ENCODE measurements around the gene LGI2. TPM values are rescaled to one million over a fixed set of nuclear protein-coding genes. Genes with fewer than 3 reads are reported as not detected.

Gene LGI2
- total RNA-seq, 1 donor from 2014 or later = 20.5 TPM

GRCh38 chr4:25075129-25075528 is 44.4 kb upstream of the LGI2 start:
- Mint-ChIP-seq H3K4me1 (ENCODE audit: low read depth, unreplicated experiment) (peaks cover 1% of the 10 kb centered on the region), H3K9me3 (ENCODE audit: unreplicated experiment) (peaks cover 4% of the 10 kb centered on the region), H3K4me3 (ENCODE audit: unreplicated experiment) (no peak overlapping the region), H3K27me3 (ENCODE audit: unreplicated experiment) (peaks cover 2% of the 10 kb centered on the region), H3K36me3 (ENCODE audit: unreplicated experiment) (peaks cover 5% of the 10 kb centered on the region), H3K27ac (ENCODE audit: unreplicated experiment) (no peak overlapping the region)
- no peak for TF ChIP-seq CTCF (IDR thresholded peaks at IDR 0.05; ENCODE audit: partially characterized antibody, unreplicated experiment)
- DNase-seq = no peak

- Mint-ChIP-seq H3K4me3 (ENCODE audit: unreplicated experiment) (no peak overlapping the region), H3K9me3 (ENCODE audit: unreplicated experiment) (no peaks in the 10 kb centered on the region), H3K4me1 (ENCODE audit: low read depth, unreplicated experiment) (no peaks in the 10 kb centered on the region), H3K27me3 (ENCODE audit: unreplicated experiment) (no peaks in the 10 kb centered on the region), H3K36me3 (ENCODE audit: unreplicated experiment) (no peaks in the 10 kb centered on the region), H3K27ac (ENCODE audit: unreplicated experiment) (peak overlapping the region; percentile 38)
- no peak for TF ChIP-seq CTCF (IDR thresholded peaks at IDR 0.05; ENCODE audit: partially characterized antibody, unreplicated experiment)
- no peak for DNase-seq
Observed at GRCh38 chr4:25070545-25070944, 39.8 kb upstream of the LGI2 start.

DNA sequence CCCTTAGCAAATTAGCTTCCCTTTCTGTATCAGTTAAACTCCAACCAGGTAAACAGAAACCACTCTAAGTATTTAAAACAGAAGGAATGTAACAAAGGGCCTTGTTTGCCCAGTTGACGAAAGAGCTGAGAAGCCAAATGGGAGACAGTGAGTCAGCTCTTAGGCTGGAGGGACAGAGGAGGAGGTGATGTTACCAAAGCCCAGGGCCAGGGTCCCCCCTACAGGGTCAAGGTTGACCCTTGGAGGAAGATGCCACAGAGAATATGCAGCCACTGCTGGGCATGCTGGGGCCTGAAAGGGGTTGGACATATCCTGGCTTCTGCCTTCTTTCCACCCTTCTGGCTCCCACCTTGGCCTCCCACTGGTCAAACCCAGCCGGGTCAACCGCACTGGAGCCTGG is 38.3 kb upstream of the LGI2 start:
- Mint-ChIP-seq H3K27ac (ENCODE audit: unreplicated experiment) (no peak overlapping the region), H3K4me3 (ENCODE audit: unreplicated experiment) (no peak overlapping the region), H3K4me1 (ENCODE audit: low read depth, unreplicated experiment) (no peaks in the 10 kb centered on the region), H3K9me3 (ENCODE audit: unreplicated experiment) (no peaks in the 10 kb centered on the region), H3K27me3 (ENCODE audit: unreplicated experiment) (no peaks in the 10 kb centered on the region), H3K36me3 (ENCODE audit: unreplicated experiment) (no peaks in the 10 kb centered on the region)
- no peak for DNase-seq
- TF ChIP-seq CTCF (IDR thresholded peaks at IDR 0.05; ENCODE audit: partially characterized antibody, unreplicated experiment) = no peak

GRCh38 chr4:25068386-25068785 is 37.6 kb upstream of the LGI2 start:
- Mint-ChIP-seq H3K36me3 (ENCODE audit: unreplicated experiment) (no peaks in the 10 kb centered on the region), H3K27me3 (ENCODE audit: unreplicated experiment) (no peaks in the 10 kb centered on the region), H3K27ac (ENCODE audit: unreplicated experiment) (no peak overlapping the region), H3K4me3 (ENCODE audit: unreplicated experiment) (no peak overlapping the region), H3K9me3 (ENCODE audit: unreplicated experiment) (no peaks in the 10 kb centered on the region), H3K4me1 (ENCODE audit: low read depth, unreplicated experiment) (no peaks in the 10 kb centered on the region)
- TF ChIP-seq CTCF (IDR thresholded peaks at IDR 0.05; ENCODE audit: partially characterized antibody, unreplicated experiment) = no peak
- no peak for DNase-seq

- no peaks in the 10 kb centered on the region for H3K27me3 Mint-ChIP-seq (ENCODE audit: unreplicated experiment)
- TF ChIP-seq CTCF (IDR thresholded peaks at IDR 0.05; ENCODE audit: partially characterized antibody, unreplicated experiment) = no peak
- H3K27ac Mint-ChIP-seq (ENCODE audit: unreplicated experiment) = no peak overlapping the region
- H3K9me3 Mint-ChIP-seq (ENCODE audit: unreplicated experiment) = peaks cover 2% of the 10 kb centered on the region
- no peak overlapping the region for H3K4me3 Mint-ChIP-seq (ENCODE audit: unreplicated experiment)
- H3K36me3 Mint-ChIP-seq (ENCODE audit: unreplicated experiment) = no peaks in the 10 kb centered on the region
- no peak for DNase-seq
- no peaks in the 10 kb centered on the region for H3K4me1 Mint-ChIP-seq (ENCODE audit: low read depth, unreplicated experiment)
Observed at GRCh38 chr4:25065932-25066590, 35.3 kb upstream of the LGI2 start.
